Loucy (cell line): ENCODE measurements around the gene KLK10.

Experiments
- H2AFZ ChIP-seq: fragments of 200-600 bp; sonication (generic); 2 replicates; pipeline ENCODE4 v1.6.0; 2016; ENCODE audit warnings: antibody characterized with exemption, mild to moderate bottlenecking, low read length, moderate library complexity
- H3F3A ChIP-seq: fragments of 200-600 bp; 2 replicates; pipeline ENCODE4 v1.6.0; 2016; ENCODE audit warnings: antibody characterized with exemption, low read depth, mild to moderate bottlenecking
- H3K27me3 ChIP-seq: fragments of 200-600 bp; sonication (generic); 2 replicates; pipeline ENCODE4 v1.6.1; 2014; ENCODE audit warnings: low read length, mild to moderate bottlenecking; ENCODE audit not compliant: insufficient read depth, poor library complexity, severe bottlenecking
- H3K36me3 ChIP-seq: fragments of 200-600 bp; sonication (generic); 2 replicates; pipeline ENCODE4 v1.6.1; 2016; ENCODE audit warnings: low read length; ENCODE audit not compliant: insufficient read depth
- H3K4me1 ChIP-seq: fragments of 200-600 bp; sonication (generic); 2 replicates; pipeline ENCODE4 v1.5.1; 2014; ENCODE audit warnings: low read length, mild to moderate bottlenecking; ENCODE audit not compliant: insufficient read depth, poor library complexity, severe bottlenecking
- H3K4me2 ChIP-seq: fragments of 200-600 bp; sonication (generic); 2 replicates; pipeline ENCODE4 v1.6.0; 2014; ENCODE audit warnings: antibody characterized with exemption, low read length, low read depth, mild to moderate bottlenecking; ENCODE audit not compliant: poor library complexity, severe bottlenecking
- H3K4me3 ChIP-seq: fragments of 200-600 bp; sonication (generic); 2 replicates; pipeline ENCODE4 v1.5.1; 2014; ENCODE audit warnings: low read length, mild to moderate bottlenecking, mixed read lengths; ENCODE audit not compliant: poor library complexity, severe bottlenecking
- H3K79me2 ChIP-seq: fragments of 200-600 bp; sonication (generic); 2 replicates; pipeline ENCODE4 v1.6.1; 2014; ENCODE audit warnings: low read length; ENCODE audit not compliant: insufficient read depth
- H3K9ac ChIP-seq: fragments of 200-600 bp; sonication (generic); 2 replicates; pipeline ENCODE4 v1.6.0; 2014; ENCODE audit warnings: mild to moderate bottlenecking, low read depth, low read length, moderate library complexity; ENCODE audit not compliant: poor library complexity, severe bottlenecking
- H3K9me2 ChIP-seq: fragments of 200-600 bp; sonication (generic); replicated peaks from 2 replicates; pipeline ENCODE4 v1.6.1; 2016; ENCODE audit warnings: low read depth, low read length, mixed read lengths
- H3K9me3 ChIP-seq: fragments of 200-600 bp; sonication (generic); 2 replicates; pipeline ENCODE4 v1.6.1; 2014; ENCODE audit warnings: mild to moderate bottlenecking, antibody characterized with exemption, low read length, low read depth; ENCODE audit not compliant: insufficient read depth
- H4K20me1 ChIP-seq: fragments of 200-600 bp; sonication (generic); 2 replicates; pipeline ENCODE4 v1.6.0; 2014; ENCODE audit warnings: antibody characterized with exemption, low read length, mild to moderate bottlenecking; ENCODE audit not compliant: insufficient read depth, poor library complexity, severe bottlenecking
- CTCF ChIP-seq: fragments of 200-600 bp; sonication (generic); conservative IDR thresholded peaks from 2 replicates; pipeline ENCODE4 v1.5.1; 2014; ENCODE audit warnings: mild to moderate bottlenecking, antibody characterized with exemption, low read length
- EZH2phosphoT487 ChIP-seq: fragments of 200-600 bp; IDR thresholded peaks from 2 replicates; pipeline ENCODE4 v1.6.1; 2018; ENCODE audit warnings: antibody characterized with exemption, mild to moderate bottlenecking, moderate library complexity, borderline replicate concordance

The KLK10 gene

GRCh38 chr19:51064534-51065220, 45.2 kb upstream of the KLK10 start, which contains the start of gene KLK13:
KLK13 (minus strand) TSS chr19:51065092; CDS start chr19:51065067, 25 bp downstream.
- H3F3A ChIP-seq: no peaks in the 10 kb centered on the region
- 0 out of 2 replicates have a peak, but pooled peaks cover 5% of the 10 kb centered on the region for H3K9me3 ChIP-seq
- H3K4me2 ChIP-seq: no peak within 1 kb of the TSS
- no peak within 1 kb of the TSS for H3K4me3 ChIP-seq
- H3K9ac ChIP-seq: no peak within 1 kb of the TSS
- no peaks in the 10 kb centered on the region for H3K4me1 ChIP-seq
- H4K20me1 ChIP-seq: no peaks in the 10 kb centered on the region
- H3K79me2 ChIP-seq: no peaks in the 10 kb centered on the region
- no peaks in the 10 kb centered on the region for H3K27me3 ChIP-seq
- no peak within 1 kb of the TSS for H2AFZ ChIP-seq
- no peaks in the 10 kb centered on the region for H3K9me2 ChIP-seq
- TF ChIP-seq CTCF (no peak), EZH2phosphoT487 (no peak)
- no peaks in the 10 kb centered on the region for H3K36me3 ChIP-seq

GRCh38 chr19:51063664-51064063, 44.2 kb upstream of the KLK10 start:
- Histone ChIP-seq H3K4me3 (no peak overlapping the region), H4K20me1 (no peaks in the 10 kb centered on the region), H3K4me1 (no peaks in the 10 kb centered on the region), H3K27me3 (no peaks in the 10 kb centered on the region), H3K9me2 (no peaks in the 10 kb centered on the region), H3F3A (no peaks in the 10 kb centered on the region), H2AFZ (no peak overlapping the region), H3K4me2 (no peak overlapping the region), H3K9me3 (0 out of 2 replicates have a peak, but pooled peaks cover 5% of the 10 kb centered on the region), H3K9ac (no peak overlapping the region), H3K79me2 (no peaks in the 10 kb centered on the region), H3K36me3 (no peaks in the 10 kb centered on the region)
- TF ChIP-seq EZH2phosphoT487 (no peak), CTCF (no peak)

GRCh38 chr19:51060973-51061372, 41.5 kb upstream of the KLK10 start:
- H3K4me2 ChIP-seq: no peak overlapping the region
- 0 out of 2 replicates have a peak, but pooled peaks cover 5% of the 10 kb centered on the region for H3K9me3 ChIP-seq
- TF ChIP-seq EZH2phosphoT487 (no peak), CTCF (no peak)
- H3F3A ChIP-seq: no peaks in the 10 kb centered on the region
- no peaks in the 10 kb centered on the region for H3K9me2 ChIP-seq
- H3K79me2 ChIP-seq: no peaks in the 10 kb centered on the region
- H3K4me1 ChIP-seq: no peaks in the 10 kb centered on the region
- H3K27me3 ChIP-seq: no peaks in the 10 kb centered on the region
- no peaks in the 10 kb centered on the region for H3K36me3 ChIP-seq
- no peak overlapping the region for H3K9ac ChIP-seq
- H3K4me3 ChIP-seq: no peak overlapping the region
- H4K20me1 ChIP-seq: no peaks in the 10 kb centered on the region
- no peak overlapping the region for H2AFZ ChIP-seq
